HepG2 (cell line): ENCODE results near the gene STK32B. TPM values are rescaled to one million over a fixed set of nuclear protein-coding genes. Genes with fewer than 3 reads are reported as not detected.

Experiments used
- ATAC-seq: fragments of 200-7000 bp; cut with Tn5 transposase; 3 replicates; pipeline ENCODE4 v1.9.1; 2020; ENCODE audit warnings: mild to moderate bottlenecking, moderate library complexity
- BruUV-seq: library from RNA; stranded (reverse); fragments of 400-500 nt; replicated peaks from 2 replicates; lab custom pipeline; 2021; lab: Mats Ljungman, UMichigan
- CTCF ChIA-PET: fragments of 300-600 bp; formaldehyde crosslinking; extraction: SDS; loops from one replicate; lab custom pipeline; 2021; ENCODE audit warnings: low total read pairs, inconsistent platforms, low intra/inter-chr PET ratio; lab: Yijun Ruan, JAX
- POLR2A ChIA-PET: fragments of 350-600 bp; sonication (Branson Sonifier 250); formaldehyde crosslinking; loops from one replicate; lab custom pipeline; 2020; ENCODE audit warnings: antibody characterized with exemption, inconsistent platforms; lab: Yijun Ruan, JAX
- DNase-seq: peaks from one replicate; pipeline ENCODE4 v3.0.0-alpha.2; 2015; ENCODE audit warnings: low spot score
- FAIRE-seq: peaks from 3 replicates; lab custom pipeline; 2011; peaks lifted over from hg19 to GRCh38; lab: Jason Lieb, UNC
- H2AFZ ChIP-seq: one replicate; pipeline ENCODE4 v1.6.1; 2011; ENCODE audit warnings: low read length, inconsistent platforms
- H3K27ac ChIP-seq: fragments of 300-600 bp; 3 replicates; pipeline ENCODE4 v1.8.0; 2011; ENCODE audit warnings: mixed run types, mild to moderate bottlenecking, mixed read lengths, low read length, inconsistent platforms; ENCODE audit not compliant: insufficient read depth; ENCODE audit errors: extremely low read length
- H3K27me3 ChIP-seq, 2 experiments: fragments of 200-600 bp in 1 of 2; 2 replicates in 1 of 2; 3 replicates in 1 of 2; pipeline versions ENCODE4 v1.6.0 to v1.8.0; 2011; ENCODE audit warnings: low read length in 2 of 2, mild to moderate bottlenecking in 2 of 2, moderate library complexity in 2 of 2, inconsistent platforms in 1 of 2; ENCODE audit not compliant: insufficient read depth in 2 of 2, control insufficient read depth in 1 of 2
- H3K36me3 ChIP-seq, 2 experiments: fragments of 200-600 bp in 1 of 2; replicated peaks in 1 of 2; 2 replicates in 1 of 2; 3 replicates in 1 of 2; pipeline versions ENCODE4 v1.5.1 to v1.8.0; 2011; ENCODE audit warnings: low read length in 2 of 2, inconsistent platforms in 1 of 2; ENCODE audit not compliant: insufficient read depth in 2 of 2, control insufficient read depth in 1 of 2
- H3K4me1 ChIP-seq: 2 replicates; pipeline ENCODE4 v1.5.1; 2012; ENCODE audit warnings: low read length, inconsistent platforms; ENCODE audit not compliant: insufficient read depth
- H3K4me2 ChIP-seq: 2 replicates; pipeline ENCODE4 v1.6.0; 2011; ENCODE audit warnings: low read depth, low read length, inconsistent platforms
- H3K4me3 ChIP-seq, 3 experiments: fragments of 200-600 bp in 1 of 3; sonication (generic), shearing (Covaris generic) in 1 of 3; replicated peaks in 1 of 3; 2 replicates each; pipeline ENCODE4 v1.5.1; 2011 to 2016; ENCODE audit warnings: low read length in 3 of 3, inconsistent platforms in 2 of 3, low read depth in 2 of 3, mild to moderate bottlenecking in 2 of 3, control low read depth in 1 of 3, mixed read lengths in 1 of 3; ENCODE audit not compliant: insufficient read depth in 1 of 3
- H3K79me2 ChIP-seq: one replicate; pipeline ENCODE4 v1.6.1; 2011; ENCODE audit warnings: low read length, inconsistent platforms; ENCODE audit not compliant: insufficient read depth
- H3K9ac ChIP-seq: 2 replicates; pipeline ENCODE4 v1.6.0; 2011; ENCODE audit warnings: mild to moderate bottlenecking, low read depth, low read length, inconsistent platforms; ENCODE audit not compliant: insufficient read depth
- H3K9me3 ChIP-seq: 2 replicates; pipeline ENCODE4 v1.5.1; 2012; ENCODE audit warnings: mild to moderate bottlenecking, low read length
- H4K20me1 ChIP-seq: 2 replicates; pipeline ENCODE4 v1.6.0; 2011; ENCODE audit warnings: inconsistent platforms, mild to moderate bottlenecking, low read length, moderate library complexity; ENCODE audit not compliant: insufficient read depth
- CREB1 ChIP-seq, 2 experiments: fragments of 450-650 bp in 1 of 2; IDR thresholded peaks; 2 replicates each; pipeline ENCODE4 v1.6.1; 2016 to 2017; ENCODE audit warnings: control low read depth in 1 of 2, mild to moderate bottlenecking in 1 of 2, missing compliant biosample characterization in 1 of 2, missing genetic modification characterization in 1 of 2
- MED8 ChIP-seq: sonication (generic); formaldehyde crosslinking; IDR thresholded peaks from 2 replicates; pipeline ENCODE4 v1.8.1; 2023; ENCODE audit warnings: mild to moderate bottlenecking, missing genetic modification reagents; ENCODE audit not compliant: insufficient replicate concordance
- NAIF1 ChIP-seq: sonication (generic); formaldehyde crosslinking; IDR thresholded peaks from 2 replicates; pipeline ENCODE4 v1.5.0; 2020; ENCODE audit warnings: mild to moderate bottlenecking, missing genetic modification reagents, borderline replicate concordance
- RORA ChIP-seq: sonication (generic); formaldehyde crosslinking; IDR thresholded peaks from 2 replicates; pipeline ENCODE4 v1.5.0; 2020; ENCODE audit warnings: mild to moderate bottlenecking, missing genetic modification reagents, moderate library complexity
- ZEB1 ChIP-seq: IDR thresholded peaks from 2 replicates; pipeline ENCODE4 v1.6.1; 2012; ENCODE audit warnings: mild to moderate bottlenecking, low read depth, inconsistent platforms; ENCODE audit not compliant: insufficient replicate concordance
- WGBS: methylation state at CpG from one replicate; pipeline ENCODE4 v1.1.6; 2017; ENCODE audit warnings: low lambda C conversion rate; 5-methylcytosine and 5-hydroxymethylcytosine counted together
- in situ Hi-C: cut with HindIII; loops from 2 replicates; pipeline ENCODE4 v1.10.0; 2017; ENCODE audit warnings: low pct_unique_long_range_greater_than_20kb; ENCODE audit not compliant: extremely low pct_ligation_motif_present
- intact Hi-C: fragments of 100-400 bp; cut with micrococcal nuclease; formaldehyde crosslinking; loops from one replicate; pipeline ENCODE4 v1.10.0; 2022; ENCODE audit not compliant: unreplicated experiment
- polyA plus RNA-seq, 8 experiments: library from polyadenylated mRNA; depleted of rRNA in 3 of 8; stranded (reverse) in 7 of 8; unstranded in 1 of 8; fragments of >200 nt; fragmentation: Illumina TruSeq in 4 of 8; extraction: Trizol in 4 of 8; gene quantifications; 2 replicates each; pipeline versions ENCODE4 v1.2.1 to v1.2.3, GENCODE V29; 2011 to 2016; ENCODE audit warnings: low read depth in 4 of 8, missing spikeins in 1 of 8, mixed read lengths in 1 of 8; ENCODE audit not compliant: insufficient read depth in 1 of 8
- total RNA-seq, 5 experiments: library from RNA; depleted of rRNA; stranded (reverse); fragments of >200 nt; fragmentation: Illumina TruSeq; extraction: Trizol; gene quantifications; 2 replicates each; pipeline ENCODE4 v1.2.3, GENCODE V29; 2016; ENCODE audit warnings: low read depth in 1 of 5
- TF ChIP-seq, protein P1 (sequence below): IDR thresholded peaks from 2 replicates; pipeline ENCODE4 v1.6.1; 2012; ENCODE audit warnings: inconsistent platforms
- TF ChIP-seq, protein P2 (sequence below): sonication (generic); formaldehyde crosslinking; IDR thresholded peaks from 2 replicates; pipeline ENCODE4 v1.5.1; 2020; ENCODE audit warnings: mild to moderate bottlenecking, missing genetic modification reagents, moderate library complexity
- TF ChIP-seq, protein P3 (sequence below): sonication (generic); formaldehyde crosslinking; IDR thresholded peaks from 2 replicates; pipeline ENCODE4 v1.8.0; 2022; ENCODE audit warnings: mild to moderate bottlenecking, missing genetic modification reagents
- TF ChIP-seq, protein P4 (sequence below): sonication (generic); formaldehyde crosslinking; IDR thresholded peaks from 2 replicates; pipeline ENCODE4 v1.4.0; 2020; ENCODE audit warnings: missing genetic modification reagents, low read depth, mild to moderate bottlenecking, borderline replicate concordance

The STK32B gene
- total and polyA plus RNA-seq, 2 of the 13 experiments (the other 11 are each of a cell fraction or from before 2014, with no cell fraction given): not detected

DNA sequence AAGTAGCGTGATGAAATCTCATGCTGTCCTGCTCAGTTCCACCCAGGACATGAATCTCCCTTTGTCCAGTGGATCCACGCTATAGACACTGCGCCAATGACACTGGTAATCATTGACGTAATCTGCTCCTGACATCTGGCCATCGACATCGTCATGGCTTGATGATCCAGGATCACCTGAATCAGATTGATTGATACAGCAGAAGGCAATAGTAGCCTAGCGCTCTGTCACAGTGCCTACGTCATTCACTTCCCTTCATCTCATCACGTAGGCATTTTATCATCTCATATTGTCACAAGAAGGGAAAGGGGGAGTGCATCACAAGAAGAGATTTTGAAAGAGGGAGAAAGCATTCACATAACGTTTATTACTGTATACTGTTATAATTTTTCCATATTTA, 68.8 kb downstream of the STK32B start:
- BruUV-seq: no TSS peak
- no peak overlapping the region for H3K4me3 ChIP-seq

DNA sequence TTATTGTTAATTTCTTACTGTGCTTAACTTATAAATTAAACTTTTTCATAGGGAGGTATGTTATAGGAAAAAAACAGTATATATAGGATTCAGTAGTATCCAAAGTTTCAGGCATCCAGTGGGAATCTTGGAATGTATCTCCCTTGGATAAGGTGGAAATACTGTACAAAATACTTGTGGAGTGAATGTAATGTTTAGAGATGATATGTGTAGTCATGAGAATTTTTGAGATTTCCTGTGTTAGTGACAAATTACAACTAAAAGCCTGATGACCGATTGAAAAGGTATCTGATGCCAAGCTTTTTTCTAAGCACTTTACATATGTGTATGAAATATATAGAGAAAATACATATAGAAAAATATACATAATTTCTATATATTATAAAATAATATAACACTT, 69.2 kb downstream of the STK32B start:
- Histone ChIP-seq H3K4me2 (no peak overlapping the region), H3K27me3 (peaks cover 0 to 6% of the 10 kb centered on the region in 2 experiments; a peak in 3 of 5 replicates), H2AFZ (no peak overlapping the region), H4K20me1 (no peaks in the 10 kb centered on the region), H3K9ac (no peak overlapping the region), H3K79me2 (no peaks in the 10 kb centered on the region), H3K9me3 (no peaks in the 10 kb centered on the region), H3K27ac (no peak overlapping the region), H3K36me3 (no peaks in the 10 kb centered on the region)
- no TSS peak for BruUV-seq
- FAIRE-seq: no peak
- DNase-seq: no peak
- intact Hi-C loops: no loop called here
- in situ Hi-C loops: no loop called here
- 4% methylated on average over 1 of the region's 1 CpG for WGBS
- no peak for ATAC-seq
- POLR2A ChIA-PET: no interaction called here
- no peak for TF ChIP-seq NAIF1 (CRISPR knock-in tag)
- TF ChIP-seq, protein P1, sequence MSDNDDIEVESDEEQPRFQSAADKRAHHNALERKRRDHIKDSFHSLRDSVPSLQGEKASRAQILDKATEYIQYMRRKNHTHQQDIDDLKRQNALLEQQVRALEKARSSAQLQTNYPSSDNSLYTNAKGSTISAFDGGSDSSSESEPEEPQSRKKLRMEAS: no peak
- TF ChIP-seq, protein P2, sequence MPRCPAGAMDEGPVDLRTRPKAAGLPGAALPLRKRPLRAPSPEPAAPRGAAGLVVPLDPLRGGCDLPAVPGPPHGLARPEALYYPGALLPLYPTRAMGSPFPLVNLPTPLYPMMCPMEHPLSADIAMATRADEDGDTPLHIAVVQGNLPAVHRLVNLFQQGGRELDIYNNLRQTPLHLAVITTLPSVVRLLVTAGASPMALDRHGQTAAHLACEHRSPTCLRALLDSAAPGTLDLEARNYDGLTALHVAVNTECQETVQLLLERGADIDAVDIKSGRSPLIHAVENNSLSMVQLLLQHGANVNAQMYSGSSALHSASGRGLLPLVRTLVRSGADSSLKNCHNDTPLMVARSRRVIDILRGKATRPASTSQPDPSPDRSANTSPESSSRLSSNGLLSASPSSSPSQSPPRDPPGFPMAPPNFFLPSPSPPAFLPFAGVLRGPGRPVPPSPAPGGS: no peak
- TF ChIP-seq ZEB1: no peak
- no peak for TF ChIP-seq RORA (CRISPR knock-in tag)
- TF ChIP-seq, protein P3, sequence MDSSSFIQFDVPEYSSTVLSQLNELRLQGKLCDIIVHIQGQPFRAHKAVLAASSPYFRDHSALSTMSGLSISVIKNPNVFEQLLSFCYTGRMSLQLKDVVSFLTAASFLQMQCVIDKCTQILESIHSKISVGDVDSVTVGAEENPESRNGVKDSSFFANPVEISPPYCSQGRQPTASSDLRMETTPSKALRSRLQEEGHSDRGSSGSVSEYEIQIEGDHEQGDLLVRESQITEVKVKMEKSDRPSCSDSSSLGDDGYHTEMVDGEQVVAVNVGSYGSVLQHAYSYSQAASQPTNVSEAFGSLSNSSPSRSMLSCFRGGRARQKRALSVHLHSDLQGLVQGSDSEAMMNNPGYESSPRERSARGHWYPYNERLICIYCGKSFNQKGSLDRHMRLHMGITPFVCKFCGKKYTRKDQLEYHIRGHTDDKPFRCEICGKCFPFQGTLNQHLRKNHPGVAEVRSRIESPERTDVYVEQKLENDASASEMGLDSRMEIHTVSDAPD: no peak
- TF ChIP-seq, protein P4, sequence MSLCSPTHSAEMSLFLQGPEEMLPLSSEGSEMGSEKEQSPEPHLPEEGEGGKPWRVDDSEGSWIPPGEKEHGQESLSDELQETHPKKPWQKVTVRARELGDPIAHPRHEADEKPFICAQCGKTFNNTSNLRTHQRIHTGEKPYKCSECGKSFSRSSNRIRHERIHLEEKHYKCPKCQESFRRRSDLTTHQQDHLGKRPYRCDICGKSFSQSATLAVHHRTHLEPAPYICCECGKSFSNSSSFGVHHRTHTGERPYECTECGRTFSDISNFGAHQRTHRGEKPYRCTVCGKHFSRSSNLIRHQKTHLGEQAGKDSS: no peak
- TF ChIP-seq, all 625 proteins: peak for 0
- Histone ChIP-seq H3K4me3 (no peak overlapping the region), H3K4me1 (no peaks in the 10 kb centered on the region)
- CTCF ChIA-PET: no interaction called here

More for the DNA sequence above, 68.8 kb downstream of the STK32B start:
- WGBS: 37% methylated on average over 10 of the region's 10 CpGs
- TF ChIP-seq MED8: no peak
- peak; percentile 40; the same call in 1 of the 2 replicates for TF ChIP-seq CREB1 (IDR thresholded peaks at IDR 0.05)
- TF ChIP-seq CREB1 (CRISPR knock-in tag; IDR thresholded peaks at IDR 0.05): no peak
- Histone ChIP-seq H4K20me1 (no peaks in the 10 kb centered on the region), H3K36me3 (no peaks in the 10 kb centered on the region), H3K4me2 (no peak overlapping the region), H3K79me2 (no peaks in the 10 kb centered on the region), H2AFZ (no peak overlapping the region), H3K9ac (no peak overlapping the region), H3K9me3 (no peaks in the 10 kb centered on the region), H3K27me3 (peaks cover 0 to 6% of the 10 kb centered on the region in 2 experiments; a peak in 3 of 5 replicates), H3K4me1 (no peaks in the 10 kb centered on the region), H3K27ac (no peak overlapping the region)
- POLR2A ChIA-PET: no interaction called here
- in situ Hi-C loops: no loop called here
- CTCF ChIA-PET: no interaction called here
- ATAC-seq (no peak), FAIRE-seq (no peak), DNase-seq (no peak)
- intact Hi-C loops: no loop called here
